T-helper 1 cell treated with Interleukin-12 subunit alpha and Interleukin-12 subunit beta and Interleukin-4 antibody, amounts not matched to agents 30 ng/mL and 1 ng/mL, for 36 hours (primary cell): ENCODE measurements around the gene SUCLG2. TPM values are rescaled to one million over a fixed set of nuclear protein-coding genes. Genes with fewer than 3 reads are reported as not detected.

Experiments
- intact Hi-C: fragments of 100-400 bp; cut with micrococcal nuclease; formaldehyde crosslinking; loops from one replicate; pipeline ENCODE4 v1.15.1; 2024
- total RNA-seq: library from RNA; stranded (reverse); gene quantifications from 2 replicates; pipeline ENCODE4 v1.2.3, GENCODE V29; 2022

SUCLG2 gene
- total RNA-seq, 1 donor from 2014 or later: 36.4 TPM

DNA sequence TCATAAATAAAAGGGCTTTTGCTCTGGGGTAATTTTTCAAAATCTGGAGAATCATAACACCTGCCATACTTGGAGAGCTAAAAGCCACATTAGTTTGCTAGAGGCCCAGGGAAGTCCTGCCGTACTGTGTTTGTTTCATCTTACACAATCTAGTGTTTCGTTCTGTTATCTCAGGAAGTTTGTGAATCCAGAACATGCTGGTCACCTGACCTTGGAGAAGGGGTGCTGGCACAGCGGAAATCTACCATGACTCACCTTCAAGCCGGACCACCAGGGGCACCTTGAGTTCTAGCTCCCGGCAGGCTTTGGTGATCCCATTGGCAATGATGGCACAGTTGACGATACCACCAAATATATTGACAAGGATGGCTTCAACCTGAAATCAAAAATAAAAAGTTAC is 253.9 kb downstream of the SUCLG2 start:
- intact Hi-C loops: no loop called here

DNA sequence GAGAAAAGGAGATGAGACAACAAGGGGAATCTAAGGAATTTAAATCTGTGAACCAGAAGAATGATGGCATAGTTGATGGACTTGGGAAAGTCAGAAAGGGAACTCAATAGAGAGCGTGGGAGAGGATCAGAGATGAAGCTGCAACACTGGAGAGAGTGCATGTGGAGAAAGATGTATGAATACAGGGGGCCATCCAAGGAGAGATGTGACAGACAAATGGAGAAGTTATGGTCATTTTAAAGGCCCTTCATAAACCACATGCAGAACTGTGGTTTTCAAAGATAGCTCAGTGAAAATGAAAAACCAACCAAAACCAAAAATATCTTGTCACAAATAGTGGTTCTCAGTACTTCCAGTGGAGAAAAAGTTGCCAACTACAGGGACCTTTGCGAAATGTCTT is 265.2 kb downstream of the SUCLG2 start:
- intact Hi-C loops: loop anchor here (5.0 kb wide), 1 partner anchor 263 kb away; the partner anchor contains the start of gene SUCLG2

DNA sequence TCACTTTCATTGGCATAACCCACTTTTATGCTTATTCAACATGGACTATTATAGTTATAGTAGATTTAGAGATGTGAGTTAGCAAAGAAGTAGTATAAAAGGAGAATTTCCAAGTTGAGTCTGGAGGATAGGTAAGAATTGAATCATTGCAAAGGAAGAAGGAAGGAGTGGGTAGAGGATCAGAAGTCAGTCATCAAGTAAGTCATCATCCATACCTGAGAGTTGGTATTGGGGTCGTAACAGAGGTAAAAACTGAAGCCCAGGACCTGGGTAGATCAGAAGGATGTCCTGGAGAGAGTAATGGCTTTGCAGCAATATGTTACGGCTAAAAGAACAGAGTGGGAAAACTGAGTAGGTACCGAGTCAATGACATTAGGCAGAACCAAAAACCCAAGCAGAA is 265.7 kb downstream of the SUCLG2 start:
- intact Hi-C loops: loop anchor here (5.0 kb wide), 1 partner anchor 264 kb away; the partner anchor contains the start of gene SUCLG2

DNA sequence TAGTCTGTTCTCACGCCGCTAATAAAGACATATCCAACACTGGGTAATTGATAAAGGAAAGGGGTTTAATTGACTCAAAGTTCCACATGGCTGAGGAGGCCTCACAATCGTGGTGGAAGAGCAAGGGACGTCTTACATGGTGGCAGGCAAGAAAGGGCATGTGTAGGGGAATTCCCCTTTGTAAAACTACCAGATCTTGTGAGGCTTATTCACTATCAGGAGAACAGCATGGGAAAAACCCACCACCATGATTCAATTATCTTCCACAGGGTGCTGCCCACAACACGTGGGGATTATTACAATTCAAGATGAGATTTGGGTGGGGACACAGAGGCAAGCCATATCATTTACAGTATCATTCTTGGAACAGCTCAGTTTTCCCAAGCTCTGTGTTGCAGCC is 268.0 kb downstream of the SUCLG2 start:
- intact Hi-C loops: loop anchor here (5.0 kb wide), 1 partner anchor 266 kb away; the partner anchor contains the start of gene SUCLG2

DNA sequence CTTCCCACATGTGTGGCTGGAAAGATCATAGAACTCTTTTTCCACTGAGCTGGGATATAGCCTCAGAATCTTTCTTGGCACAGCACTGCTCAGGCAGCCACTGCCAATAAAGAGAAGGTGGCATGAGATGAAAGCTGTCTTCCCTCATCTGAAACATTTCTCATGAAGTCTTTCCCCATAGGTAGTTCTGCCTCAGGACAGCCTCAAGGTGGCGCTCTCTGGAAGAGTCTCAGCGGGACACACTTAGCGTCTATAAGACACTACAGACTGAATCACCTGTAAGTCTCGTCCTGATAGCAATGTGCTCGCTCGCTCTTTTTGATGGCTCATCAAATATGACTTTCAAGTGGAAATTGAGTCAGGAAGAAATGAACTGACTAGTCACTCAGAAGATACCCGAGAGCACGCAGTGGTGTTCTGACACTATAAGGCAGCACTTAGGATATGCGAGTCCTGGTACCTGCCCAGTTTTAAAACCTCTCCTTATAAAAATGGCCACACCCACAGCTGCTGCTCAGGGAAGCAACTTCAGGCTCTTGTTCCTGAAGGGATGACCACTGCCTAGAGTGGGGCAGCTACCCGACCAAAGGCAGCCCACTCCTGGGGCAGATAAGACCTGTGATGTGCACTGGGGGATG is 269.5 kb downstream of the SUCLG2 start:
- intact Hi-C loops: loop anchor here (5.0 kb wide), 4 partner anchors 267 to 1507 kb away; partner anchors contain the start of gene SUCLG2

DNA sequence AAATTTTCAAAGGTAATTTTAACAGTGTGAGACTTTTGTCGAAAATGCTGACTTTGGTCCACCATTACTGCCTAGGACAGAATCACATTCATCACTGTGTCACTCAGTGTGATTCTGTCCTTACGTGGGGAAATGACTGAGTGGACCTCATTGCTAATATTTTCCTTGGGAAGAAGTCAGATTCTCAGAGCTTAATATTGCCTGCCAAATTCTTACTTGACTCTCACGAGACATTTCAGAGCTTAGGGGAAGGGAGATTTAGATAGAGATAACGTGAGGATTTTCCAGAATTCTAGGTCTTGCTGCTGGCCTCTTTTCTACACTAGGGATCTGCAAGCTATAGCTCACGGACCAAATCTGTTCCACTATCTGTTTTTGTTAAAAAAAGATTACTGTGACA is 270.4 kb downstream of the SUCLG2 start:
- intact Hi-C loops: loop anchor here (5.0 kb wide), 3 partner anchors 272 to 1508 kb away; no protein-coding TSS in a partner anchor

DNA sequence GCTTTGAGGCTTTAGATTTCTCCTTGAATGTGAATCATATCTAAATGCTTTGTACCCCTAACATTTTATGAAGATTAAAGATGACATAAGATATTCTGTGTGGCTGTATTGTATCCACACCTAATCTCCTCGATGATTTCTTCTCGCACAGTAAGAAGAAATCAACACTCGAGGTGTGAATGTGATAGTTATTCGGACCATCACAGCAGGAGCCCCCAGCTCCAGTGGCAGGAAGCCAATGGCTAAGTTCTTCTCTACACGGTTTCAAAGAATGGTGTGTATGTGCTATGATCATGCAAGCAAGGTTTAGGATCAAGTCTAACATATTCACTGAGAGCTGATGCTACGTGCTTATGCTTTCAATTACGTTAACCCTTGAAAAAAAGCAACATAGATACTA is 271.0 kb downstream of the SUCLG2 start:
- intact Hi-C loops: loop anchor here (5.0 kb wide), 3 partner anchors 271 to 1509 kb away; no protein-coding TSS in a partner anchor

DNA sequence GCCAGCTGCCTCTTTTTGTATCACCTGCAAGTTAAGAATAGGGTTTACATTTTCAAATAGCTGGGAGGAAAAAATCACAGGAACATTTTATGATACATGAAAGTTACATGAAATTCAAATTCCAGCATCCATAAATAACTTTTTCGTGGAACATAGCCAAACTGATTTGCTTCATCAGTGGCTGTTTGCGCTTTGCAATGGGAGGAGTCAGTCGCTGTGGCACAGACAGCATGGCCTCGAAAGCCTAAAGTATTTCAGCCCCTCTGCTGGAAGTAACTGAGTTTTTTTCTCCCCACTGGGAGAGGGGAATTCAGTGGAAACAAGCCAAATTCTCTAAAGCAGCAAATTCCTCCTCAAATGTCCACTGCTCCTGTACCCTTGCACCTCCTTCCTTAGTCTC is 271.9 kb downstream of the SUCLG2 start:
- intact Hi-C loops: loop anchor here (5.0 kb wide), 3 partner anchors 270 to 1510 kb away; no protein-coding TSS in a partner anchor

DNA sequence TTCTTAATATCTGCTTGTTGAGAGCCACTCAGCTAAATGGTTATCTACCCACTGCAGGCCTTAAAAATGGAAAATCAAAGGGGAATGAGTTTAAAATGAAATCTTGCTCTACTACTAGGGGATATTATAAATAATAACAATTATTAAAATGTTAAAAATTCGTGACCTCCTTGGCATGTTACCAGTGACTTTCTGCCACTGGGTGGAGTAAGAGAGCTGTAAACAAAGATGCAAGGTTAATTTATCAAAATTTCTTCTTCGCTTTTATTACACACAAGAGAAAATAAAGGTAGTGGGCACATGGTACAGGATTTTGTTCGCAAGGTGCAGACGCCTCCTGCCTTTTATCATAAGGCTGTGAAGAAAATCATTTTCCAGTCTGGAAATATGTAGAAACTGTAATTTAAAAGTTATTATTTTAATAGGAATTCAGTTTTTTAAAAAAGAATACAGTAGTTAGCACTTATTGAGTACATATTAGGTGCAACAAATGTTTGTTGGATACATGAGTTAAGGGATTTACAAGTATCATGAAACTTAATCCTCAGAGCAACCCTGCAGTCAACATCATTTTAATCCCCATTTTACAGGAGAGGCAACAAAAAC is 272.6 kb downstream of the SUCLG2 start:
- intact Hi-C loops: loop anchor here (1.0 to 5.0 kb wide), 6 partner anchors 269 to 1511 kb away; no protein-coding TSS in a partner anchor

DNA sequence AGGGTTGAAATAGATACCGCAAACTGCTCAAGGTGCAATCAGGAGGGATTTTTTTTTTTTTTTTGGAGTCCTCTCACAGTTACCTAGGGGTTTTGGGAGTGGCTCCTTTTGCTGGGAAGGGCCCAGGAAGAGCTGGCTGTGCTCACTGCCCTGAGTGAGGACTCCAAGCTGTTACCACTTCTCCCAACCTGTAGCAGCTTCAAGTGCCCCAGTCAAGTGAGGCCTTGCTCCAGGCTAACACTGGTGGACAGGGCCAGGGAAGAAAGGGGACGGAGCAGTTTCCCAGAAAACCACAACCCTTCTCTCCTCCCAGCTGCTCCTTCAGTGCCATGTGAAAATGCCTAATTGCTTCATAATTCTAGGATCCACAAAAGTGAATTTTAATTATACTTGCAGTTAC is 274.3 kb downstream of the SUCLG2 start:
- intact Hi-C loops: loop anchor here (5.0 kb wide), 3 partner anchors 268 to 1512 kb away; no protein-coding TSS in a partner anchor

DNA sequence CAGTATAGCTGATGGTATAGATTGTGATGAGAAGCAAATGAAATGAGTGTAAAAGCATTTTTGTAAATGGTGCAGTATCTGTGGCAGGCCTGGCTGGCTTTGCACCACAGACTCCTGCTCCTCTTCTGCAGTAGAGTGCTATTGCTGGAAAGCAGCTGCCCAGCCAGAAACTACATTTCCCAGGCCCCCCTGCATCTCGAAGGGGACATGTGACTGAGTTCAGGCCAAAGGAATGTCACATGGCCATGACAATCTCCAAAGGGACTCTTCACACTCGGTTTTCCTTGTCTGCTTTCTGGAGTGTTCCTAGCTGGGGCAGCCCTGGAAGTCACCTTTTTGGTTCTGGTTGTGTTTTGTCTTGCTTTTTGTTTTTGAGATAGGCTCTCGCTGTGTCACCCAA is 277.1 kb downstream of the SUCLG2 start:
- intact Hi-C loops: no loop called here

DNA sequence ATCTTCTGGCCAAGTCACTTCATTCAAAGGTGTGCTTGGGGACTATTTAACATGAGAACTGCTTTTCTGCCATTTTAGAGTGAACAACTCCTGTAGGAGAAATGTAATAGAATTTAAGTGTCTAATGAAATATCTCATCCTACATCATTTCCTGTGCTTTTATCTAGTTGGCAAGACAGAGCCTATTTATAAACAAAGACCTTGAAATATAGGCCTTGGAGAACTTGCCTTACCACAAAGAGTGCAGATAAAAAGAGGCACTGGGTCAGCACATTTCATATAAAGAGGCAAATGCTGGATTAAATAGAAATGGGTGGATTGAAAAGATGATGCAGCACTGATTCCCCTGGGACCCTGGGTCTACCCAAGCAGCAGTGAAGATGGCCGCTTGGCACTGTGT is 278.0 kb downstream of the SUCLG2 start:
- intact Hi-C loops: no loop called here

DNA sequence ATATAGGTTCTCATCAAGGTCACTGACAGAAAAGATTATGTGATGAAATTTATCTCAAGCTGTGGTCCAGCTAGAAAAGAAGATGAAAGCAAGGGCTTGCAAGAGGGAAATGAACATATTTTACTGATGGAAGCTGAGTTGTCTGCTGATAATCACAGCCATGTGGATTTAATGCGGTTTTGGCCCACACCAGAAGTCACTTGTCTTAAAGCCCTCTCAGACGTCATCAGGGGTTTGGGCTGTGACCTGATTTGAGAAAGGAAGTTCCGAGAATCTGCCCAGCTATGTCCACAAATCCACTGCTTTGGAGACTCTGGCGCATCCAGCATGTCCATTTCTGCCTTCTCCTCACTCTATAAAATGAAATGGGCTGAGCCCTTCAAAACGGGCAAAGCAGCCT is 278.4 kb downstream of the SUCLG2 start:
- intact Hi-C loops: no loop called here

DNA sequence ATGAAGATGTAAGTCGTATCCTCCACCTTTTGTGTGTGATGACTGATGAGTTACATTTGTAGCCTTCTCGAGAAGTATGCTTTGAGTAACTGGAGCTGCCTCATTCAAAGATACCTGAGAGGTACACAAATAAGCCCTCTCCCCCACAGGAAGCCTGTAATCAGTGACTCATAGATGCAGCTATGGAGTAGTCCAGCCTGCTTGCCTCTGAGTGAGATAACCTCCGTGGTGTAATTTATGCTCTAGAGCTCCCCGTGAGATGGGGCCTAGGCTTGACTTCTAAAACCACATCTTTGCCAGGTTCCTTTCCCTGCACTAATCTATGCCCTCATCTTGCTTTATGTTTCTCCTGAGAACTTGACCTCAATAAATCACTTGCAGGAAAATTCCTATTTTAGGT is 291.7 kb downstream of the SUCLG2 start:
- intact Hi-C loops: no loop called here

DNA sequence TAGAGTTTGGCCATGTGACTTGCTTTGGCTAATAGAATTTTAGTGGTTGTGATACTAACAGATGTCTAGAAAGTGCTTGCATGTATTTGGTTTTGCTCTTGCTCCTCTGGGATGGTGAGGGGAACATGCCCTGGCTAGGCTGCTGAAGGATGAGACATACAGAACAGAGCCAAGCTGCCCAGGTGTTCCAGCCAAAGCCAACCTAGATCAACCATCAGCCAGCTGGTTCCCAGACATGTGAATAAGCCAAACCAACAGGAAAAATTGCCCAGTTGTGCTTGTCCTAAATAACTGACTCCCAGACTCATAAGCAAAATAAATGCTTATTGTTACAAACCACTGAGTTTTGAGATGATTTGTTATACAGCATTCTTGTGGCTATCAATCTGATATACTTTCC is 292.6 kb downstream of the SUCLG2 start:
- intact Hi-C loops: no loop called here

DNA sequence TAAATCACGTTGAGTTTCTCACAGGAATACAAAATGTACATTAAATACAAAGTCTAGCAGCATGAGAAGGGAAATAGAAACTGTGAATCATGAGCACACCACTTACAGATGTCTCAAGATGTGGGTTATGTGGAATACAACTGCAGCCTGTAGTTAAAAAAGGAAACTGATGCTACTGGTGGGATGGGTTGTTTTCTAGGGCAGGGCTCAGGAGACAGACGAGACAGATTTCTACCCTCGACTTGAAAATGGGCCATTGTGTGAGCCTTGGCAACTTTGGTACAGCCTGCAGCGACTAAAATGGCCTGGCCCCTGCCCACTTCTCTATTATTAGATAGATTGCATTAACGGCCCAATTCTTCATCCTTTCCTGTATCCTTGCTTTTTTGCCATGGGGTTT is 293.1 kb downstream of the SUCLG2 start:
- intact Hi-C loops: no loop called here

DNA sequence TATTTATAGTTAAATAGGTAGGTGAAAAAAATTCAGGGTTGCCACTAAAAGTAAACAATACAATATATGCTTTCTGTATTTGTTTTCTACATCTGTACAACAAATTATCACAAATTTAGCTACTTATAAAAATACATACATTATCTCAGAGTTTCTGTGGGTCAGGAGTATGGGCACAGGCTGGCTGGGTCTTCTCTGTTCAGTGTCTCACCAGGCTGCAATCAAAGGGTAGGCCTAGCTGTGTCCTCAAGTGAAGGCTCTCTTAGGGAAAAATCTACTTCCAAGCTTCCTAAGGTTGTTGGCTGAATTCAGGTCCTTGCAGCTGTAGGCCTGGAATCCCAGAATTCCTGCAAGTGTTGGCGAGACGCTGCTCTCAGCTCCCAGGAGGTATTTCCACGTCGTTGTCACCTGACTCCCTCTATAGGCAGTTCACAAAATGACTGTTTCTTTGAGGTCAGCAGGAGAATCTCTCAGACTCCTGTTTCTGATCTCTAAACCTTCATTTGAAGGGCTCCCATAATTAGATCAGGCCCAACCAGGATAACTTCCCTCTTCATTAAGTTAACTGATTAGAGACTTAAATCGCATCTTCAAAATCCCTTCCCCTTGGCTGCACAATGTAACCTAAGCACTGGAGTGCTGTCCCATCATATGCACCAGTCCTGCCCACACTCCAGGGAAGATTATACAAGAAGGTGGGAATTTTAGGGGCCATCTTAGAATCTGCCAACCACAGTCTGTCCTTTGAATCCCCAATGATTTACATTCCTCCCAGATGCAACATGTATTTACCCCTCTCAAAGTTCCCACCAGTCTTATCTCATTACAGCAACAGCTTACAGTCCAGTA is 296.6 kb downstream of the SUCLG2 start:
- intact Hi-C loops: loop anchor here (1.0 to 2.0 kb wide), 2 partner anchors 245 to 386 kb away; no protein-coding TSS in a partner anchor

DNA sequence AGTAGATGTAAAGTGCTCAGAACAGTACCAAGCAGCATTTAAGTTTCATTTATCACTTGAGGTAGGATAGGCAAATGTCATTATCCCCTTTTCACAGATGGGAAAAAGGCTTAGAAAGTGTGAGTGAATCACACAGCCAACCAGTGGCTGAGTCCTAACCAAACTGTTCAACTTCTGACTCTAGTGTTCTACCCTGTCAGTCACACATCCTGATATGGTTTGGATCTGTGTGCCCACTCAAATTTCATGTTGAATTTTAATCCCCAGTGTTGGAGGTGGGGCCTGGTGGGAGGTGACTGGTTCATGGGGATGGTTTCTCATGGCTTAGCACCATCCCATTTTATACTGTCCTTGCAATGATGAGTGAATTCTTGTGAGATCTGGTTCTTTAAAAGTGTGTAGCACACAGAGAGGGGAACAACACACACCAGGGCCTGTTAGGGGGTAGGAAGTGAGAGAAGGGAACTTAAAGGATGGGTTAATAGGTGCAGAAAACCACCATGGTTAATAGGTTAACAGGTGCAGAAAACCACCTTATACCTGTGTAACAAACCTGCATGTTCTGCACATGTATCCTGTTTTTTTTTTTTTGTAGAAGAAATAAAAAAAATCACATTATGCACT is 304.7 kb downstream of the SUCLG2 start:
- intact Hi-C loops: no loop called here

DNA sequence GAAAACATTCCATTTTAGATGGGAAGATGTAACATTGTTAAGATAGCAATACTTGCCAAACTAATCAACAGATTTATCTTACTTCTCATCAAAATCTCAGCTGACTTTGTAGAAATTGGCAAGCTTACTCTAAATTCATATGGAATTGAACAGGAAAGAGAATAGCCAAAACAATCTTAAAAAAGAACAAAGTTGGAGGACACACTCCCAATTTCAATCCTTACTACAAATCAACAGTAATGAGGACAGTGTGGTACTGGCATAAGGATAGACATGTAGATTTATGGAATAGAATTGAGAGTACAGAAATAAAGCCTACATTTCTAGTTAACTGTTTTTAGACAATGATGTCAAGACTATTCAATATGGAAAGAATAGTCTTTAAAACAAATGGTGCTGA is 308.3 kb downstream of the SUCLG2 start:
- intact Hi-C loops: no loop called here

DNA sequence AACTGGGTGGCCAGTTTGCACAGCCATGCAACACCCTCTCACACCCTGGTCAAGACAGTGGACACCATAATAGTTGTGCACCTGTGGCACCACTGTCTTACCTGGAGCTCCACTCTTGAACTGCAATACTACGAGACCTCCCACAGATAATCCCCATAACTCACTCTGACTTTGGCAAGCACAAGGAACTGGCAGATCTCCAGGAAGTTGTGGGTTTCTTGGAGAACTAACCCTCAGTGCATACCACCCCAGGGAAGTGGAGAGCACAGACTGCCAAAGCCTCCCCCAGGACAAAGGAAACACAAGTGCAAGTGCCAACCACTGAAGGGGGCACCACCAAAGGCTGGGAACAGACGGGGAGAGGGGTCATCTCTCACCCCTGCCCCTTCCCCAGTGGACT is 318.6 kb downstream of the SUCLG2 start:
- intact Hi-C loops: no loop called here

DNA sequence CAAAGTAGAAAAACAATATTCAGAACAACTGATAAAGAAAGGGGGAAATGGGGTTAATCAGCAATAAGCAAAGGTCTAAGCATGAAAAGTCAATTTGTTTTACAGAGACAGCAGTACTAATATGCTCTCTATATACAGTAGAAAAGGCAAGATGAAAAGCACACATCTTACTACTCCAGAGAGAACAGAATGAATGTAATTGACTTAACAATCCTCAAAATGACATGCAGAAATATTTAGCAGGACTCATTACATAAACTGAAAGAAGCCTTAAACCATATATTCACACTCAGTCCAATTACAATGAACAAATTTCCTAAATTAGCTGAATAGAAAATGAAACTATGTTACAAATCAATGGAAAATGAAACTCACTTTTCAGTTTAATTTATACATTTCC is 319.8 kb downstream of the SUCLG2 start:
- intact Hi-C loops: no loop called here
